PC-9 (cell line): ENCODE data around the gene TSHZ3. TPM values are rescaled to one million over a fixed set of nuclear protein-coding genes. Genes with fewer than 3 reads are reported as not detected.

Source experiments
- BruUV-seq: library from RNA; stranded (reverse); fragments of 400-500 nt; replicated peaks from 2 replicates; lab custom pipeline; 2021; lab: Mats Ljungman, UMichigan
- CTCF ChIA-PET: fragments of 300-600 bp; sonication (Branson Sonifier 250); formaldehyde crosslinking; loops from one replicate; lab custom pipeline; 2022; ENCODE audit warnings: antibody characterized with exemption; lab: Charles Lee
- POLR2A ChIA-PET: fragments of 300-600 bp; sonication (Branson Sonifier 250); formaldehyde crosslinking; loops from one replicate; lab custom pipeline; 2022; ENCODE audit warnings: antibody characterized with exemption; ENCODE audit not compliant: unreplicated experiment; lab: Charles Lee
- DNase-seq, 2 experiments: peaks; one replicate each; pipeline versions ENCODE4 v3.0.0 to v3.0.0-alpha.2; 2015 to 2022; ENCODE audit warnings: mixed read lengths in 1 of 2
- H2AFZ ChIP-seq: fragments of 200-600 bp; sonication (generic); 2 replicates; pipeline ENCODE4 v1.8.1; 2017; ENCODE audit warnings: antibody characterized with exemption
- H3F3A ChIP-seq: fragments of 200-600 bp; sonication (generic); 2 replicates; pipeline ENCODE4 v1.8.1; 2017; ENCODE audit warnings: antibody characterized with exemption, mild to moderate bottlenecking, low read depth; ENCODE audit not compliant: insufficient read depth
- H3K27ac ChIP-seq: fragments of 200-600 bp; sonication (generic); 2 replicates; pipeline ENCODE4 v1.6.1; 2016; ENCODE audit warnings: mixed run types
- H3K27me3 ChIP-seq: fragments of 200-600 bp; sonication (generic); 2 replicates; pipeline ENCODE4 v1.6.1; 2016; ENCODE audit warnings: low read depth, mixed run types; ENCODE audit not compliant: insufficient read depth
- H3K36me3 ChIP-seq: fragments of 200-600 bp; sonication (generic); 2 replicates; pipeline ENCODE4 v1.6.1; 2016; ENCODE audit warnings: low read depth, mixed run types
- H3K4me1 ChIP-seq: fragments of 200-600 bp; sonication (generic); replicated peaks from 2 replicates; pipeline ENCODE4 v1.6.1; 2016; ENCODE audit warnings: mixed run types; ENCODE audit not compliant: insufficient read depth
- H3K4me2 ChIP-seq: fragments of 200-600 bp; sonication (generic); 2 replicates; pipeline ENCODE4 v1.6.1; 2017; ENCODE audit warnings: mixed run types
- H3K4me3 ChIP-seq: fragments of 200-600 bp; sonication (generic); 2 replicates; pipeline ENCODE4 v1.6.1; 2016; ENCODE audit warnings: mixed run types
- H3K79me2 ChIP-seq: fragments of 200-600 bp; sonication (generic); 2 replicates; pipeline ENCODE4 v1.6.1; 2017; ENCODE audit warnings: low read depth, mixed run types
- H3K9me2 ChIP-seq: fragments of 200-600 bp; sonication (generic); 2 replicates; pipeline ENCODE4 v1.8.1; 2017; ENCODE audit warnings: mild to moderate bottlenecking; ENCODE audit not compliant: insufficient read depth
- H3K9me3 ChIP-seq: fragments of 200-600 bp; sonication (generic); 2 replicates; pipeline ENCODE4 v1.8.1; 2016; ENCODE audit warnings: low read depth; ENCODE audit not compliant: insufficient read depth
- H4K20me1 ChIP-seq: fragments of 200-600 bp; sonication (generic); 2 replicates; pipeline ENCODE4 v1.8.1; 2017; ENCODE audit not compliant: insufficient read depth
- EZH2 ChIP-seq: fragments of 200-600 bp; sonication (generic); IDR thresholded peaks from 2 replicates; pipeline ENCODE4 v1.8.0; 2017; ENCODE audit warnings: antibody characterized with exemption, low read depth
- intact Hi-C: fragments of 100-400 bp; cut with micrococcal nuclease; formaldehyde crosslinking; loops from one replicate; pipeline ENCODE4 v1.10.0; 2022; ENCODE audit not compliant: unreplicated experiment
- total RNA-seq: library from RNA; stranded (reverse); gene quantifications from 2 replicates; pipeline ENCODE4 v1.2.3, GENCODE V29; 2021
- TF ChIP-seq, protein P1 (sequence below): fragments of 200-600 bp; sonication (generic); conservative IDR thresholded peaks from 2 replicates; pipeline ENCODE4 v1.6.1; 2017; ENCODE audit warnings: mixed run types, antibody characterized with exemption, mild to moderate bottlenecking, moderate library complexity

TSHZ3 gene
- total RNA-seq, 1 experiment from 2014 or later, result not detected

DNA sequence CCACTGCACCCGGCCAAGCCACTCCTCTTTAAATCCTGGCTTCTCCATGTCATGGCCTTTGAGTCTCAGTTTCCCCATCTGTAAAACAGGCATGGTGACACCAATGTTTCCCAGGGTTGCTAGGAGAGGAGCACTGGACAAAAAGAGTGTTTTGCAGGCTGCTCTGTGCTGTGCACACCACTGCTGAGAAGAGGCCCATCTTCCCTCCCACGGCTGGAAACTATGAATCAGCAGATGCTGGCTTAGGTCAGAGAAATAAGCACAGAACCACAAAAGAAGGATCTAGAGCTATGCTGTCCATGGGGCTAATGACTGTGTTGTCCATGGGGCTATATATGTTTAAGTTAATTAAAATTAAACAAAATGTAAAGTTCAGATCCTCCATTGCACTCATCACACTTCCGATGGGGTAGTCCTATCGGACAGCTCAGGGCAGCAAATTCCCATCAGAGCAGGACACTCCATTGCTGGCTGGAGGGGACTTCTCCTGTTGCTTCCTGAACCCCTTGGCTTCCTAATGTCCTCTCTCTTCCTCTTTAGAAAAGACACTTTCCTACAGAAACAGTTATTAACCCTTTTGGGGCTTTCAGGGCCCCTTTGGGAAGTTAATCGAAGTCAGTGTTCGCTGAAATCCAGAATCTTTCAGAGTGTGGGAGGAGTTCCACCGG lies 37.1 kb downstream of the TSHZ3 start:
- H3K79me2 ChIP-seq, result no peaks in the 10 kb centered on the region
- TF ChIP-seq, protein P1, sequence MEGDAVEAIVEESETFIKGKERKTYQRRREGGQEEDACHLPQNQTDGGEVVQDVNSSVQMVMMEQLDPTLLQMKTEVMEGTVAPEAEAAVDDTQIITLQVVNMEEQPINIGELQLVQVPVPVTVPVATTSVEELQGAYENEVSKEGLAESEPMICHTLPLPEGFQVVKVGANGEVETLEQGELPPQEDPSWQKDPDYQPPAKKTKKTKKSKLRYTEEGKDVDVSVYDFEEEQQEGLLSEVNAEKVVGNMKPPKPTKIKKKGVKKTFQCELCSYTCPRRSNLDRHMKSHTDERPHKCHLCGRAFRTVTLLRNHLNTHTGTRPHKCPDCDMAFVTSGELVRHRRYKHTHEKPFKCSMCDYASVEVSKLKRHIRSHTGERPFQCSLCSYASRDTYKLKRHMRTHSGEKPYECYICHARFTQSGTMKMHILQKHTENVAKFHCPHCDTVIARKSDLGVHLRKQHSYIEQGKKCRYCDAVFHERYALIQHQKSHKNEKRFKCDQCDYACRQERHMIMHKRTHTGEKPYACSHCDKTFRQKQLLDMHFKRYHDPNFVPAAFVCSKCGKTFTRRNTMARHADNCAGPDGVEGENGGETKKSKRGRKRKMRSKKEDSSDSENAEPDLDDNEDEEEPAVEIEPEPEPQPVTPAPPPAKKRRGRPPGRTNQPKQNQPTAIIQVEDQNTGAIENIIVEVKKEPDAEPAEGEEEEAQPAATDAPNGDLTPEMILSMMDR, result no peak
- no peak for TF ChIP-seq EZH2
- no peak overlapping the region for H2AFZ ChIP-seq
- BruUV-seq, result no TSS peak
- H3K9me2 ChIP-seq, result no peaks in the 10 kb centered on the region
- H3K9me3 ChIP-seq, result no peaks in the 10 kb centered on the region
- H4K20me1 ChIP-seq, result peaks cover 7% of the 10 kb centered on the region; the same call in 1 of the 2 replicates
- ChIA-PET POLR2A (no interaction called here), CTCF (no interaction called here)
- no peaks in the 10 kb centered on the region for H3F3A ChIP-seq
- H3K27ac ChIP-seq, result no peak overlapping the region
- H3K4me1 ChIP-seq, result no peaks in the 10 kb centered on the region
- no peaks in the 10 kb centered on the region for H3K36me3 ChIP-seq
- intact Hi-C loops, result no loop called here
- H3K27me3 ChIP-seq, result peaks cover 92% of the 10 kb centered on the region
- no peak overlapping the region for H3K4me3 ChIP-seq
- no peak overlapping the region for H3K4me2 ChIP-seq
- no peak for DNase-seq

GRCh38 chr19:31310432-31311133 lies 38.7 kb downstream of the TSHZ3 start:
- intact Hi-C loops, result no loop called here
- Histone ChIP-seq H3K27ac (no peak overlapping the region), H3K9me2 (no peaks in the 10 kb centered on the region), H3K27me3 (peaks cover 88% of the 10 kb centered on the region), H4K20me1 (peaks cover 7% of the 10 kb centered on the region; the same call in 1 of the 2 replicates), H2AFZ (no peak overlapping the region), H3K4me3 (no peak overlapping the region), H3K9me3 (no peaks in the 10 kb centered on the region), H3K4me1 (no peaks in the 10 kb centered on the region), H3K79me2 (no peaks in the 10 kb centered on the region), H3F3A (no peaks in the 10 kb centered on the region), H3K36me3 (no peaks in the 10 kb centered on the region), H3K4me2 (no peak overlapping the region)
- no TSS peak for BruUV-seq
- TF ChIP-seq EZH2, result no peak
- TF ChIP-seq, protein P1, result no peak
- ChIA-PET POLR2A (no interaction called here), CTCF (no interaction called here)
- no peak for DNase-seq

DNA sequence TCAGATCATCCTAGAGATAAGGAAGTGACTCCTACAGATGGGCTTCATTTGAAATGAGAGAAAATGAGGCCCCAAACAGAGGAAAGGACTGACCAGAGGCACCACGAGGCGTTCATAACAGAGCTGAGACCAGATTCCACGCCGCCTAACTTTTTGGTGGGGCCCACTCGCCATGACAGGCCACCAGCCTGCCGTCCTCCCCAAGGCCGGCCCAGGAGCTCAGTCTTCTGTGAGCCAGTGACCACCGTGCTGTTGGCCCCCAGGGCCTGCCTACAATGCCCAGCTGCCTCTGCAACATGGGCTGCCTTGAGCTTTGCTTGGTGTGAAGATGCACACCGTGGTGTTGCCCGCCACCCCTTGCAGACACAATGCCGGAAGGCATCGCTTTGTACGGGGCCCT lies 40.5 kb downstream of the TSHZ3 start:
- H3K4me3 ChIP-seq, result no peak overlapping the region
- H3K4me2 ChIP-seq, result no peak overlapping the region
- CTCF ChIA-PET, result no interaction called here
- H3K9me3 ChIP-seq, result no peaks in the 10 kb centered on the region
- no peaks in the 10 kb centered on the region for H3K4me1 ChIP-seq
- H3K36me3 ChIP-seq, result no peaks in the 10 kb centered on the region
- no peaks in the 10 kb centered on the region for H3K79me2 ChIP-seq
- no TSS peak for BruUV-seq
- no peaks in the 10 kb centered on the region for H3F3A ChIP-seq
- no peak overlapping the region for H2AFZ ChIP-seq
- H3K27me3 ChIP-seq, result peaks cover 85% of the 10 kb centered on the region
- POLR2A ChIA-PET, result no interaction called here
- no peak overlapping the region for H3K27ac ChIP-seq
- intact Hi-C loops, result no loop called here
- no peaks in the 10 kb centered on the region for H3K9me2 ChIP-seq
- DNase-seq, result no peak
- H4K20me1 ChIP-seq, result no peaks in the 10 kb centered on the region
- TF ChIP-seq, protein P1, result no peak
- TF ChIP-seq EZH2, result no peak
